GM12873 (cell line): Measurements from ENCODE around the gene SMARCA1.

Source experiments
- CTCF ChIP-seq: IDR thresholded peaks from 2 replicates; pipeline ENCODE4 v1.5.1; 2012; ENCODE audit warnings: low read depth, mild to moderate bottlenecking, moderate library complexity, low read length, control low read depth; ENCODE audit not compliant: insufficient read depth; ENCODE audit errors: missing control alignments

SMARCA1 gene

GRCh38 chrX:129559783-129560182, 36.5 kb upstream of the SMARCA1 start:
- no peak for TF ChIP-seq CTCF

GRCh38 chrX:129557844-129558480, 34.7 kb upstream of the SMARCA1 start:
- TF ChIP-seq CTCF = no peak

GRCh38 chrX:129556806-129557315, 33.6 kb upstream of the SMARCA1 start:
- TF ChIP-seq CTCF = no peak

- no peak for TF ChIP-seq CTCF
Measured at GRCh38 chrX:129553619-129554288, 30.5 kb upstream of the SMARCA1 start.

GRCh38 chrX:129549124-129549523, 25.8 kb upstream of the SMARCA1 start:
- no peak for TF ChIP-seq CTCF

GRCh38 chrX:129545408-129545807, 22.1 kb upstream of the SMARCA1 start:
- no peak for TF ChIP-seq CTCF

GRCh38 chrX:129544780-129545179, 21.5 kb upstream of the SMARCA1 start:
- no peak for TF ChIP-seq CTCF
